H1 (cell line): Measurements from ENCODE around the gene CALCOCO2. TPM values are rescaled to one million over a fixed set of nuclear protein-coding genes. Genes with fewer than 3 reads are reported as not detected.
A peak's percentile ranks its signal among the peaks of the same experiment; 100 is the strongest.

Experiments
- CTCF ChIA-PET: fragments of 300-600 bp; sonication (Branson Sonifier 250); formaldehyde crosslinking; loops from one replicate; lab custom pipeline; 2021; ENCODE audit not compliant: partially characterized antibody; lab: Charles Lee
- POLR2A ChIA-PET: fragments of 300-600 bp; sonication (Branson Sonifier 250); formaldehyde crosslinking; loops from one replicate; lab custom pipeline; 2021; ENCODE audit warnings: inconsistent platforms; ENCODE audit not compliant: partially characterized antibody; lab: Charles Lee
- DNase-seq, 2 experiments: peaks; one replicate each; pipeline versions ENCODE4 v3.0.0 to v3.0.0-alpha.2; 2010 to 2022; ENCODE audit warnings: low spot score in 2 of 2, low read depth in 1 of 2, mixed read lengths in 1 of 2
- FAIRE-seq: peaks from 2 replicates; lab custom pipeline; 2011; peaks lifted over from hg19 to GRCh38; lab: Jason Lieb, UNC
- H2AFZ ChIP-seq: 2 replicates; pipeline ENCODE4 v1.8.1; 2012; ENCODE audit warnings: low read length, inconsistent platforms
- H2AK5ac ChIP-seq: 2 replicates; pipeline ENCODE4 v1.6.1; 2013; ENCODE audit warnings: low read depth, low read length
- H2BK120ac ChIP-seq: replicated peaks from 2 replicates; pipeline ENCODE3; 2013; ENCODE audit warnings: low read depth, low read length, inconsistent platforms
- H2BK12ac ChIP-seq: 2 replicates; pipeline ENCODE4 v1.6.1; 2013; ENCODE audit warnings: low read depth, low read length
- H2BK15ac ChIP-seq: 2 replicates; pipeline ENCODE4 v1.6.1; 2013; ENCODE audit warnings: low read length
- H2BK20ac ChIP-seq: 2 replicates; pipeline ENCODE4 v1.6.1; 2013; ENCODE audit warnings: low read length
- H2BK5ac ChIP-seq: 2 replicates; pipeline ENCODE4 v1.6.1; 2013; ENCODE audit warnings: low read depth, low read length
- H3K14ac ChIP-seq: 2 replicates; pipeline ENCODE4 v1.6.1; 2013; ENCODE audit warnings: inconsistent platforms; ENCODE audit not compliant: insufficient read length
- H3K18ac ChIP-seq: 2 replicates; pipeline ENCODE4 v1.6.1; 2013; ENCODE audit warnings: low read length; ENCODE audit errors: extremely low read depth
- H3K23ac ChIP-seq: 2 replicates; pipeline ENCODE4 v1.6.1; 2013; ENCODE audit warnings: inconsistent platforms; ENCODE audit not compliant: insufficient read length
- H3K23me2 ChIP-seq: 2 replicates; pipeline ENCODE4 v1.6.1; 2013; ENCODE audit warnings: low read depth, low read length
- H3K27ac ChIP-seq: 2 replicates; pipeline ENCODE4 v1.6.1; 2011; ENCODE audit warnings: low read depth, low read length, inconsistent platforms
- H3K27me3 ChIP-seq, 4 experiments: replicated peaks in 1 of 4; 1 replicate in 1 of 4; 2 replicates in 3 of 4; pipeline versions ENCODE4 v1.6.1 to v1.8.1; 2011 to 2013; ENCODE audit warnings: low read length in 3 of 4, mild to moderate bottlenecking in 3 of 4, inconsistent platforms in 2 of 4, mixed read lengths in 2 of 4, moderate library complexity in 1 of 4; ENCODE audit not compliant: control insufficient read depth in 3 of 4, insufficient read depth in 3 of 4; ENCODE audit errors: extremely low read depth in 1 of 4
- H3K36me3 ChIP-seq, 4 experiments: 2 replicates each; pipeline versions ENCODE4 v1.6.1 to v1.8.1; 2011 to 2013; ENCODE audit warnings: mild to moderate bottlenecking in 4 of 4, low read length in 3 of 4, moderate library complexity in 2 of 4, control low read depth in 1 of 4, inconsistent platforms in 1 of 4; ENCODE audit not compliant: insufficient read depth in 4 of 4, control insufficient read depth in 2 of 4
- H3K4ac ChIP-seq: replicated peaks from 2 replicates; pipeline ENCODE3; 2013; ENCODE audit warnings: low read length, low read depth, mixed read lengths, inconsistent platforms; ENCODE audit not compliant: insufficient read length
- H3K4me1 ChIP-seq, 4 experiments: replicated peaks in 1 of 4; 1 replicate in 1 of 4; 2 replicates in 3 of 4; pipeline versions ENCODE4 v1.6.1 to v1.8.1; 2011 to 2013; ENCODE audit warnings: low read length in 3 of 4, inconsistent platforms in 2 of 4, mixed read lengths in 1 of 4; ENCODE audit not compliant: insufficient read depth in 4 of 4, control insufficient read depth in 3 of 4
- H3K4me2 ChIP-seq, 2 experiments: 2 replicates each; pipeline versions ENCODE4 v1.6.1 to v1.8.1; 2011 to 2013; ENCODE audit warnings: low read depth in 2 of 2, low read length in 2 of 2, control low read depth in 1 of 2, inconsistent platforms in 1 of 2, mild to moderate bottlenecking in 1 of 2; ENCODE audit not compliant: insufficient read depth in 1 of 2
- H3K4me3 ChIP-seq, 4 experiments: fragments of 200-600, 300-600 bp in 1 of 4; sonication (generic), shearing (Covaris generic), sonication (Bioruptor Twin) in 1 of 4; 2 replicates each; pipeline versions ENCODE4 v1.5.1 to v1.8.1; 2011 to 2016; ENCODE audit warnings: low read length in 4 of 4, low read depth in 3 of 4, control low read depth in 2 of 4, inconsistent platforms in 2 of 4, mild to moderate bottlenecking in 2 of 4, mixed read lengths in 1 of 4, moderate library complexity in 1 of 4; ENCODE audit not compliant: insufficient read depth in 2 of 4; ENCODE audit errors: extremely low read depth in 1 of 4
- H3K56ac ChIP-seq: replicated peaks from 2 replicates; pipeline ENCODE3; 2013; ENCODE audit warnings: low read depth, mild to moderate bottlenecking, mixed read lengths, low read length, inconsistent platforms; ENCODE audit not compliant: insufficient read length
- H3K79me1 ChIP-seq: 2 replicates; pipeline ENCODE4 v1.6.1; 2013; ENCODE audit warnings: low read depth, low read length, control low read depth
- H3K79me2 ChIP-seq, 2 experiments: 2 replicates each; pipeline versions ENCODE4 v1.6.1 to v1.8.1; 2012 to 2013; ENCODE audit warnings: low read length in 2 of 2, mild to moderate bottlenecking in 2 of 2, inconsistent platforms in 1 of 2; ENCODE audit not compliant: insufficient read depth in 2 of 2, control insufficient read depth in 1 of 2
- H3K9ac ChIP-seq, 4 experiments: replicated peaks in 1 of 4; 1 replicate in 1 of 4; 2 replicates in 3 of 4; pipeline versions ENCODE4 v1.6.1 to v1.8.1; 2011 to 2013; ENCODE audit warnings: low read depth in 3 of 4, low read length in 3 of 4, control low read depth in 2 of 4, mild to moderate bottlenecking in 2 of 4, moderate library complexity in 2 of 4, inconsistent platforms in 1 of 4; ENCODE audit errors: extremely low read depth in 1 of 4
- H3K9me3 ChIP-seq, 2 experiments: 2 replicates each; pipeline versions ENCODE4 v1.6.1 to v1.8.1; 2012 to 2013; ENCODE audit warnings: mild to moderate bottlenecking in 2 of 2, moderate library complexity in 2 of 2, control low read depth in 1 of 2, inconsistent platforms in 1 of 2, low read depth in 1 of 2, low read length in 1 of 2, mixed read lengths in 1 of 2; ENCODE audit not compliant: insufficient read depth in 2 of 2
- H4K20me1 ChIP-seq, 2 experiments: replicated peaks in 1 of 2; 2 replicates each; pipeline versions ENCODE3 to v1.8.1; 2011 to 2013; ENCODE audit warnings: inconsistent platforms in 2 of 2, low read length in 2 of 2, mild to moderate bottlenecking in 1 of 2; ENCODE audit not compliant: insufficient read depth in 2 of 2, control insufficient read depth in 1 of 2
- H4K5ac ChIP-seq: 2 replicates; pipeline ENCODE4 v1.6.1; 2013; ENCODE audit warnings: low read length, low read depth, mixed read lengths, inconsistent platforms; ENCODE audit not compliant: insufficient read length
- H4K8ac ChIP-seq: 2 replicates; pipeline ENCODE4 v1.8.0; 2013; ENCODE audit warnings: mild to moderate bottlenecking, moderate library complexity, low read length, inconsistent platforms; ENCODE audit not compliant: insufficient read depth; ENCODE audit errors: extremely low read depth
- H4K91ac ChIP-seq: replicated peaks from 2 replicates; pipeline ENCODE3; 2013; ENCODE audit warnings: low read length, mixed read lengths, inconsistent platforms; ENCODE audit not compliant: insufficient read length
- EP300 ChIP-seq, 2 experiments: IDR thresholded peaks; 1 replicate in 1 of 2; 2 replicates in 1 of 2; pipeline ENCODE4 v1.6.1; 2011 to 2012; ENCODE audit warnings: low read depth in 2 of 2, low read length in 2 of 2, mild to moderate bottlenecking in 2 of 2, borderline replicate concordance in 1 of 2, inconsistent platforms in 1 of 2, moderate library complexity in 1 of 2
- JUN ChIP-seq: IDR thresholded peaks from 2 replicates; pipeline ENCODE4 v1.6.1; 2011; ENCODE audit warnings: low read depth, mild to moderate bottlenecking, improper control_type of control experiment, low read length
- NANOG ChIP-seq: IDR thresholded peaks from 2 replicates; pipeline ENCODE4 v1.6.1; 2011; ENCODE audit warnings: low read length, low read depth, mild to moderate bottlenecking, inconsistent platforms; ENCODE audit not compliant: insufficient read depth, poor library complexity, severe bottlenecking
- POLR2A ChIP-seq, 2 experiments: IDR thresholded peaks; 1 replicate in 1 of 2; 2 replicates in 1 of 2; pipeline ENCODE4 v1.6.1; 2011; ENCODE audit warnings: low read depth in 2 of 2, low read length in 2 of 2, mild to moderate bottlenecking in 2 of 2; ENCODE audit errors: control extremely low read depth in 1 of 2
- POLR2AphosphoS5 ChIP-seq: IDR thresholded peaks from 2 replicates; pipeline ENCODE4 v1.6.1; 2011; ENCODE audit warnings: low read depth, low read length
- POU5F1 ChIP-seq: IDR thresholded peaks from 2 replicates; pipeline ENCODE4 v1.6.1; 2011; ENCODE audit warnings: low read depth, mild to moderate bottlenecking, low read length, moderate library complexity
- RFX5 ChIP-seq: IDR thresholded peaks from 2 replicates; pipeline ENCODE4 v1.6.1; 2011; ENCODE audit warnings: low read depth, low read length, improper control_type of control experiment, borderline replicate concordance
- WGBS, 2 experiments: shearing (Covaris generic) in 1 of 2; methylation state at CpG; one replicate each; pipeline versions ENCODE4 v1.1.6 to v1.1.7; 2013 to 2015; ENCODE audit warnings: low lambda C conversion rate in 2 of 2, mixed read lengths in 2 of 2, inconsistent platforms in 1 of 2, low coverage in 1 of 2, missing lambda C conversion rate in 1 of 2; ENCODE audit not compliant: insufficient replicate concordance in 2 of 2, insufficient coverage in 1 of 2, insufficient read length in 1 of 2; ENCODE audit errors: extremely low coverage in 1 of 2, missing lambda C conversion rate in 1 of 2; 5-methylcytosine and 5-hydroxymethylcytosine counted together
- polyA plus RNA-seq, 7 experiments: library from polyadenylated mRNA; depleted of rRNA in 3 of 7; stranded (reverse) in 5 of 7; unstranded in 2 of 7; fragments of >200 nt in 5 of 7; fragments of 200-250 nt in 2 of 7; gene quantifications; 1 replicate in 5 of 7; 2 replicates in 1 of 7; 4 replicates in 1 of 7; pipeline versions ENCODE4 v1.2.1 to v1.2.3, GENCODE V29; 2011 to 2013; ENCODE audit warnings: missing spikeins in 2 of 7, mixed read lengths in 2 of 7
- total RNA-seq: library from RNA; stranded (reverse); fragmentation: NEBNext Ultra II Directional; extraction: Animal tissue kit (Norgen Biotek cat#: 25700); gene quantifications from 2 replicates; pipeline ENCODE4 v1.2.1, GENCODE V29; 2021

Gene CALCOCO2
- total and polyA plus RNA-seq, 2 of the 8 experiments (the other 6 are each of a cell fraction or from before 2014, with no cell fraction given), result 12.1 to 31.8 TPM

GRCh38 chr17:48909783-48910182 lies 78.9 kb downstream of the CALCOCO2 start:
- 73% methylated on average over 4 of the region's 4 CpGs; no CpG with 5 or more reads in 1 of the 2 experiments for WGBS, 2 experiments
- Histone ChIP-seq H4K8ac (no peak overlapping the region), H3K23me2 (peaks cover 8% of the 10 kb centered on the region), H3K4me1 (peaks cover 5 to 17% (median 6%) of the 10 kb centered on the region in 4 experiments), H2BK12ac (no peak overlapping the region), H3K4me2 (peak overlapping the region; percentile 81 to 88), H3K56ac (no peak overlapping the region), H3K23ac (no peak overlapping the region), H3K9ac (peak overlapping the region in 2 of 4 experiments; percentile 16 to 32; a peak in 4 of 7 replicates), H2BK15ac (no peak overlapping the region), H3K4me3 (peak overlapping the region; percentile 70 to 97 (median 80); a peak in 7 of 8 replicates), H4K91ac (no peak overlapping the region), H3K36me3 (peaks cover 0 to 41% (median 21%) of the 10 kb centered on the region in 4 experiments; a peak in 7 of 8 replicates), H2BK20ac (no peak overlapping the region), H3K27ac (no peak overlapping the region), H3K79me1 (peaks cover 21% of the 10 kb centered on the region), H2BK5ac (no peak overlapping the region), H4K20me1 (peaks cover 9 to 23% of the 10 kb centered on the region in 2 experiments), H2AFZ (no peak overlapping the region), H2BK120ac (no peak overlapping the region), H3K27me3 (no peaks in the 10 kb centered on the region), H3K4ac (no peak overlapping the region), H4K5ac (no peak overlapping the region), H3K79me2 (peaks cover 21 to 56% of the 10 kb centered on the region in 2 experiments), H3K18ac (no peak overlapping the region), H3K9me3 (no peaks in the 10 kb centered on the region), H3K14ac (no peak overlapping the region), H2AK5ac (no peak overlapping the region)
- DNase-seq (no peak), FAIRE-seq (no peak)
- ChIA-PET CTCF (interaction anchor here (0.6 to 1.1 kb wide), 2 partner anchors 123 to 203 kb away, joined by 3 to 4 read pairs; no protein-coding TSS in a partner anchor), POLR2A (interaction anchor here (0.6 to 8.2 kb wide), 21 partner anchors 10 to 144 kb away, joined by 3 to 93 read pairs (median 5); partner anchors contain the start of genes ATP5MC1, IGF2BP1, SNF8 and TTLL6)
- no peak for TF ChIP-seq POLR2AphosphoS5
- no peak for TF ChIP-seq RFX5
- TF ChIP-seq NANOG, result no peak
- no peak for TF ChIP-seq JUN
- TF ChIP-seq POU5F1, result no peak
- no peak for TF ChIP-seq EP300 (IDR thresholded peaks at IDR 0.05; ENCODE audit: borderline replicate concordance in 1 of 2, low read depth in 2 of 2, low read length in 2 of 2)
- no peak for TF ChIP-seq POLR2A (IDR thresholded peaks at IDR 0.05; ENCODE audit: control extremely low read depth in 1 of 2, low read depth in 2 of 2, low read length in 2 of 2)
